Ovary (tissue), 3 donors: ENCODE results near the gene KCNK16.

Source experiments
- CTCF ChIP-seq, 3 donors: fragments of 450-650 bp in 2 of 3; fragments of 200-600 bp in 1 of 3; IDR thresholded peaks; one replicate each; pipeline versions ENCODE4 v1.5.1 to v1.8.0; 2016 to 2022; ENCODE audit warnings: antibody characterized with exemption in 3 of 3, mild to moderate bottlenecking in 1 of 3
- EP300 ChIP-seq: sonication (generic); formaldehyde crosslinking; IDR thresholded peaks from one replicate; pipeline ENCODE4 v1.6.1; 2017; ENCODE audit warnings: antibody characterized with exemption
- donor health status: DM: no; HTN: no; CAD: no.

- TF ChIP-seq EP300: no peak
- TF ChIP-seq CTCF (IDR thresholded peaks at IDR 0.05): no peak
Measured at GRCh38 chr6:39298061-39298460, 24.4 kb downstream of the KCNK16 start.
